GM21619 (cell line): ENCODE results near the gene C6.
"Not testable (repeated sequence)": the region's sequence is repeated elsewhere in the genome, so short reads cannot be mapped to it uniquely, and the experiment has no call there.

ENCODE experiments used
- ATAC-seq: cut with Tn5 transposase; IDR thresholded peaks from one replicate; pipeline ENCODE4 v1.9.1; 2021; ENCODE audit not compliant: unreplicated experiment

Gene C6

DNA sequence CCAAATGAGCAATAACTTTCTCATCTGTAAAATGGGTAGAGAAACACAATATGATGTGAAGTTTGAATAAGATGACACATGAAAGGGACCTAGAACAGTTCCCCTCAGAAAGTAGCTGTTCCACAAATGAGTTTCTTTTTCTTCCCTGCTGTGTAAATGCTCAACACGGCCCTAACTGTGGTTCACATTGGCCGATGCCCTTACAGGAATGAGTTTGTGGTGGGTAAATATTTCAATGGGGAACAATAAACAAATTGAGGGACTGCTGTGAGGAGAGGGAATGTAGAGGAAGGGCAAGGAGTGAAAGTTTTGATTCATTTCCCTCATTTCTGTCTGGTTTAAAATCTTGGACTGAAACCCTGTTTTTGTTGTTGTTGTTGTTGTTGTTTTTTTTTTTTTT lies 12.8 kb downstream of the C6 start:
- ATAC-seq, result no peak

DNA sequence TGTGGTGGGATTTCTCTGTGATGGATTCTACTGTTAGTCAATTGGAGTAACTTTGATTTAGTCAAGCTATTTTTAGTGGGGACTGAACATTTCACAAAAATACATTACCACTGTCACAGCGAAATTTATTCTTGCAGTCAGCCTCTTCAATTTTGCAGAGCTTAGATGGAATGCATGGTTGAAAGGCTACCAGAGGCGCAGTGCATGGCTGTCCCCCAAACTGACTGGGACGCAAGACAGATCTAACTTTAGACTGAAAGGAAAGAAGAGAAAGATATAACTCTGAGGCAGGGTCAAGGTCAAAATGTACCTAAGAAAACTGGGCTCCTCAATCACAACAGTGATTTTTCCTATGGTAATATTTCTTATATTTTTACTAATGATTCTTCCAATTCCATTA lies 13.7 kb downstream of the C6 start:
- no peak for ATAC-seq

DNA sequence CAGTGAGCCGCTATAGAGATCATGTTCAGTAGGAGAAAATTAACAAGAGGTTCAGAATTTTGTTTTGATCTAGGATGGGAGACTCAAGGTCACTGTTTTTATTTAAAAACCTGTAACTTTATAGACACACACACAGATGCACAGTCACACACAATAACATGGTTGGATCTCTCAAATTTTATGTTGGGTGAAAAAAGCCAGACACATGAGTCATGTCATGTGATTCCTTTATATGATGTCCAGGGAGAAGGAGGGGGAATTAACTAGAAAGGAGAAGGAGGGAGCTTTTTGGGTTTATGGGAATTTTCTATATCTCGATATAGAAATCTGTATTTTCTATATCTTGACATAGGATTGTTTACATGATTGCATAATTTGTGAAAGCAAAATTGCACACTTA lies 17.1 kb downstream of the C6 start:
- no peak for ATAC-seq

DNA sequence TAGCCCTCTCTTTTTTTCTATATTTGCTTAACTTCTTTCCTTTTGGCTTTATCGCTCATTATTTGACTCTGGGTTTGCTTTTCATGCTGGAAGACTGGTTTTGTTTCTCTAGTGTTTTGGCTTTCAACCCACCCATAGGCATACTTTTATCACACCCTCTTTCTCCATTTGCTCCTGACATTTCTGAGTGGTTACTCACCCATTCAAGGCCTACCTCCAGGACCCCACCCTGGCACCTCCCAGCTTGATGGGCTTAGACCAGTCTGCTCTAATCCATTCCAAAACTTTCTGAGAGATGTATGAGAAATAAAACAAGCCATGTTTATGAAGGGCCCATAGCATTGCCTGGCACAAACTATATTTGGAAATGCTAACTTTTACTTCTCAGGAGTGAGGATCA lies 18.1 kb downstream of the C6 start:
- no peak for ATAC-seq

DNA sequence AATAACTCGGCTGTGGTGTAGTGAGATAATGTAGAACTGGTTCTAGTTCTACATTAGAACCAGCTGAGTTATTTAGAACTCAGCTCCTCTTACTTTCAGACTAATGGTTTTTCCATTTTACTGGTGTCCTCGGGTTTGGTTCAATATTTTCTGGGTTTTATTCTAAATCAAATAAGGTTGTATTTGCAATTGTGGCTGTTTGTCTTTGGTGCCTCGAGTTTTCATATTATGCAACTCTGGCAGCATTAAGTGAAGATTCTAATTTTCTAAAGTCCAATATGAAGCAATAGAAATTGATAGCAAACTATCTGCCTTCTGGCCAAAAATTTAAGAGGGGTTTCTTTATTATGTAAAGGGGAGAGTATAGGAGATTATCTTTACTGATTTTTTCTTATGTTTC lies 19.0 kb downstream of the C6 start:
- no peak for ATAC-seq

DNA sequence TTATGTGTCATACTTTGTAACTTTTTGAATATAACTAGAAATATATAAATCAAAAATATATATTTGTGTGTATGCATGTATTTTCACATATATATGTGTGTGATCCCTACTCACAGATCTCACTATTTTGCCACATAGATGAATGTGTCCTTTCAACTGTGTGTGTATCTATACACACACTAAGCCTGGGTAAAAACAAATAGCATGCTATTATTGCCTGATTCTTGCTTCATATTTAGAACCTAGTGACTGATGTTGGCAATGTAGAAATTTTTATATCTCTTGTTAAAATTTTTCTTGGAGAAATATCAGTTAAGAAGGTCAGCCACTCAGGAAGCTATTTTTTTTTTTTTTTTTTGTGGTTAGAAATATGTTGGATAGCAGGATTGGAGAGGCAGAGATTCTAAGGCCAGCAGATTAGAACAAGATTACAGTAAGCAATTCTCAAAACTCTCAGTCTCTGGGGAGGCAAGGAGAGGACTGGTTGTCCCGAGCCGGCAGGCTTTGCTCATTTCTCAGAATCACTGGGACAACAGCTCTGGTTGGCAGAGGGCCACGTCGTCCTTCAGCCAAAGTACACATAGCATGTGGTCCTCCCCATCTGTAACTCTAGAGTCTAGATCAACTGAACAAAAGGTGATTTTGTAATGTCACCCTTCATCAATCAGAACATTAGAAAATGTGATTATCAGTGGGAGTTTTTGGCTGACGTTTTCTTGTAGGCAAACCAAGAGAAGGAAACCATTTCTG lies 19.7 kb downstream of the C6 start:
- ATAC-seq, result no peak

DNA sequence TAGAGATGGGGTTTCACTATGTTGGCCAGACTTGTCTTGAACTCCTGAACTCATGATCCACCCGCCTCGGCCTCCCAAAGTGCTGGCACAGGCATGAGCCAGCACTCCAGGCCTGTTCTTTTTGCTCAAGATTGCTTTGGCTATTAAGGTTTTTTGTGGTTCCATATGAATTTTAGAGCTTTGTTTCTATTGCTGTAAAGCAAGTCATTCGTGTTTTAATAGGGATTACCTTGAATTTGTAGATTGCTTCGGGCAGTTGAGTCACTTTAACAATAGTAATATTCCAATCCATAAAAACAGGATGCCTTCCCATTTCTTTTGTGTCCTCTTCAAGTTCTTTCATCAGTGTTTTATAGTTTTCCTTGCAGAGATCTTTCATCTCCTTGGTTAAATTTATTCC lies 22.1 kb downstream of the C6 start:
- no peak for ATAC-seq

DNA sequence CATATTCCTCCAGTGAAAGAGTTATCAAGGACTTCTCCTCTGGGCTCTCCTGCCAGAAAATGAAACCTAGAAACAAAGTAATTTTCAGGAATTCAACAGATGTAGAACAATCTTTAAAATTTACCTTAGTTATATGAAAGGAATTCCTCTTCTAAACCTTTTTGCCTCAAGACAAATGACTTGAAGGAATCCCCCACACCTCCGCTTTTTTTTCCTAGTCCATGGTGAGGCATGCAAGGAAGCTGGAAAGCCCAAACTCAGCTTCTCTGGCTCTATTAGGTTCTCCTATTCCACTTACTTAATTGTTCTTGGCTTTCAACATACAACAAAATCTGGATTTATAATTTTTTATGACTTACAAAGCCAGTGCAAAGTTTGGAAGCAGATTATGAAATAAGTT lies 27.2 kb downstream of the C6 start:
- no peak for ATAC-seq

DNA sequence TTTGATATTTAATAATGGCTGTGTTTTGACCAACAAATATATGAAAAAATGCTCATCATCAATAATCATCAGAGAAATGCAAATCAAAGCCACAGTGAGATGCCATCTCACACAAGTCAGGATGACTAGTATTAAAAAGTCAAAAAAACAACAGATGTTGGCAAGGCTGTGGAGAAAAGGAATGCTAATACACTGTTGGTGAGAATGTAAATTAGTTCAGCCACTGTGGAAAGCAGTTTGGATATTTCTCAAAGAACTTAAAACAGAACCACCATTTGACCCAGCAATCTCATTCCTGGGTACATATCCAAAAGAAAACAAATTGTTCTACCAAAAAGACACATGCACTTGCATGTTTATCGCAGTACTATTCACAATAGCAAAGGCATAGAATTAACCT lies 30.0 kb downstream of the C6 start:
- ATAC-seq, result not testable (repeated sequence)

DNA sequence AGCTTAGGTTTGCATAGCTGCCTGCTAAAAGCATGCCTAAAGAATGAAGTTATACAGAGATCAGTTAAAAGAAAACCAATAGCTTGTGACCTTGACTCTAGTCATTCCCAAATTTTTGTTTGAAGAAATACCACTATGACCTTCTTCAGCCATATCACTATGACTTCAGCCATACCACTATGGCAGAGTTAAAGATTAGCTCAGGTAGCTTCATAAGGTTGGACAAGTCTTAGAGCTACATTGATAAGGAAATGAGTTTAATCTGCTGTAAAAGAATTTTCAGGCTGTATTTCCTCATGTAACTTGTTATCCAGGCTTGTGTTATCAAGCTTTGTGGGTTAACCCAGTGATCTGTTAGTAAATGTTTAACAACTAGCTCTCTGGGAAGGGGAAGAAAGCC lies 30.7 kb downstream of the C6 start:
- no peak for ATAC-seq

DNA sequence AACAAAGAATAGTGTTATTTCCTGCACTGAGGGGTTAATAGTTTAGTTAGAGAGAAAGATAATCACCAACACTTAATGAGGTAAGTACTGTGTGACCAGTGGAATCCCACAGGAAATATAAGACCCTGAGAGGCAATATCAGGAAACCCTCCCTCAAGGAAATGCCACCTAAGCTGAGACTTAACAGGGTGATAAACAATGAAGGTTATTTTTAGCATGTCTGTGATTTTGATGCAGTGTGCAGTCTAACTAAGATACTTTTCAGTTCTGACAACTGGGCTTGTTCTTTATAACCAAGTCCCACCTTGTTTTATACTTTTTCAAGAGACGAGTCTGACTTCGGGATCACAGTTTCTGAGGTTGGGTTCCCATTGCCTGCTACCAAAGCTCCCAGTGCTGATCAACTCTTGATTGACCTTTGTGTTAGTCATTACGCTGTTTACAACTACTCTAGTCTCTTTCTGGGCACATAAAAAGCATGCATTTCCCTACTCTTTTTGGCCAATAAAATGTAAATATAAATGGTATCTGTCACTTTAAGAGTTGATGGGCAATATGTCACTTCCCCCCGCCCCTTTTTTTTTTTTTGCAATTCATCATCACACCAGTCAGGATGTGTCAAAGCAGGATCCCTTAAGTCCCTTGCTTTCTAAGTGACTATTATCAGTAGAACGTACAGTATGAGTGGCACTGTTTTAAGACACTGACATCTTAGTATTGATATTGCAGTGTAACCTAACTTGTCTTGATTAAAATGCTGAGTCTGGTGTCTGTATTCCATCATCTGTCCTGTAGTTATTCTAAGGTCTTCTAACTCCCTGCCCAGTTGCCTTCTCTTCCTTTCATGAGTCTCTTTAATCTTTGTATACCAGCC lies 31.4 kb downstream of the C6 start:
- ATAC-seq, result no peak

DNA sequence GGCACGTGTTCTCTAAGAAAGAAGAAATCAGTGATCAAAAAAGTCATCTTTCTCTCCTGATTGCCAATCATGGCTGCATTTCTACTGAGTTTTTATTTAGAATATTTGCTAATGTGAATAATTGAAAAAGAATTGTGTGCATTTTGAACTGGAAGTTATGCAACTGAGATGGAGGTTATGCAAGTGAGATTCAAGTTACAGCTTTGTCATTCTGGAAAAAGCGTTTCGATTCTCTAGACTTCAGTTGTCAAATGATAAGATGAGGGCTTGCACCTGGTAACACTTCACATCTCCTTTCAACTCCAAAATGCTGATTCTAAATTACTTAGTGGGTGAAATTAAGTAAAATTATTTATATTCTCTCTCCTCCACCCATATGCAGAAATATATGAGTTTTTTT lies 36.4 kb downstream of the C6 start:
- no peak for ATAC-seq

DNA sequence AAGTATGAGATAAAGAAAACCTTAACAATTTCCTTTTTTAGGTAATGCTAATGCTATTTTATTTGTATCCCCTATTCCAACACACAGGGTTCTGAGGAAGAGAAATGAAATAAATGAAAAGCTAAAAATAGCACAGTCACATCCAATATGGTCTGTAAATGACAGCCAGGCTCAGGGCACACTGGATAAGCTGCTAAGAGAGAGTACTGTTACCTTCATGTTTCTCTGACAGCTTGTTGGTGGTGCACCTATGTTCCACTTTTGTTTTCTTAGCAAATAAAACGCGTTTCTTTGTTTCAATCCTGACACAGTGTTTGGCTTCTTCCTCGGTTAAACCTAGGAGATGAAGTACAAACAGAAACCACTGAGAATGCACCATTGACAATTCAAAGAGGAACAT lies 41.3 kb downstream of the C6 start:
- ATAC-seq, result no peak

DNA sequence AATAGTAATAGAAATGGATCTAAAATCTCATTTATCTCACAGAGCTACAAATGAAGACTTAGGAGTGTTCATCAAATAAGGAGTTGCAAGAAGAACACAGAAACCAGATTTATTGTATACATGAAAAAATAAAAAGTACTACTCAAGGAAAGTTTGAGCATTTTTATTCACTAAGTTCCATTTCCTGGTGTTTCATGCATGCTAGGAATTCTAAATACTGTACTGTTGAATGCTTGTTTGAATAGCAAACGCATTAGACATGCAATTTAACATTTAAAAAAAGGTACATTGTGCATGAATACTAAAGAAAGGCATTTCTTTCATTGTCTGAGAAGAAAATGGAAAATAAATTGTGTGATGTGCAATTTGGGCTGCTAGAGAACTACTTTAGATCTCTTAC lies 52.1 kb downstream of the C6 start:
- ATAC-seq, result no peak

DNA sequence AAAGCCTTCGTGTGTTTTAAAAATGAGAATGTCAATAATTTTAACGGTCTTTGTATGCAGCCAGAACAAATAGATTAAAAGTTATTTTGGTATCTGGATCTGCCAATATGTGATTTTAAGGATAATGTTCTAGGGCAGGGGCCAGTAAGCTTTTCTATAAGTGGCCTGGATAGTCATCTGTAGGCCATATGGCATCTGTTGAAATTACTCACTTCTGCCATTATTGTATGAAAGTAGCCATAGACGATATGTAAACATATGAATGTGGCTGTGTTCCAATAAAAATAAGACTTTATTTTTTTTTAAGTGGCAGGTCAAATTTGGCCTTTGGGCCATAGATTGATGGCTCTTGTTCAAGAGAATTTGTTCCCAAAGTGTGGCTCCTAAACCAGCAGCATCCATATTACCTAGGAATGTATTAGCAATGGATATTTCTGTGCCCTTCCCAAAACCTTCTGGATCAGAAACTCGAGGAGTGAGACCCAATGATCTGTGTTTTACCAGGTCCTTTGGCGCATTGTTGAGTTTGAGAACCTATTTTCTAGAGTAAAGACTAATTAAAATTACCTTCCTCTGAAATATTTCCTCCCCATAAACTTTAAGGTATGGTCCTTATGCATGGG lies 55.9 kb downstream of the C6 start:
- ATAC-seq, result no peak

DNA sequence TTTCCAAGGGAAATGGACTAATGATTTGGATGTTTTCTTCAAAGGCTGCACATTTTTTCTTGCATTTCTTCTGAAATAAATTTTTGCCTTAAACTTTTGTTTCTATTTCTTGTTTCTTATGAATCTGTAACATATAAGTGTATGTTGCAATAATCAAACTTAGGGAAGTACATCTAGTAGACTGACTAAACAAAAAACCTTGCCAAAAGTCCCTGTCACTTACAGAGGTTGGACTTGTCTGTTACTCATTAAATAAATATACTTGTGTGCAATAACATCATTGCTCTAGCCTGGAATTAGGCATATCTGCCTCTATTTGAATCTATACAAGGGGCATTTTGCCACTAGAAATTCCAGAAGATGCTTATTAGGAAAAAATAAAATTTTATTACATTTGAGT lies 56.6 kb downstream of the C6 start:
- no peak for ATAC-seq

DNA sequence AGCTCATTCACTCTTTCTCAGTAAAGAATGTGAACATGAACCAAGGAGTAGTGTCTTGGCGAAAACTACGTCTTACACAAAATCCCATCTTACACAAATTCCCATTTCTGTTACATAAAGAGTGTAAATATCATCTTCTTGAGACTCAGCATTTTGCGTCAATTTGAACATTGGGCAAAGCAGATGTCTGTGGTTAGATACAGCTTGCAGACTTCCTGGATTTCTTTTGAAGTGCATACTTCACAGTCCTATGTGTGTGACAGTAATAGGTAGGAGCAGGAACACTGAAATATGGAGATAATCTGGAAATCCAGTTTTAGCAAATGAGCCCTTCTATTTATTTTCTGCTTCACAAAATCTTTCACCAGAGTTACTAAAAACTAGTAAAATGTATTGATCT lies 58.8 kb downstream of the C6 start:
- ATAC-seq, result no peak

DNA sequence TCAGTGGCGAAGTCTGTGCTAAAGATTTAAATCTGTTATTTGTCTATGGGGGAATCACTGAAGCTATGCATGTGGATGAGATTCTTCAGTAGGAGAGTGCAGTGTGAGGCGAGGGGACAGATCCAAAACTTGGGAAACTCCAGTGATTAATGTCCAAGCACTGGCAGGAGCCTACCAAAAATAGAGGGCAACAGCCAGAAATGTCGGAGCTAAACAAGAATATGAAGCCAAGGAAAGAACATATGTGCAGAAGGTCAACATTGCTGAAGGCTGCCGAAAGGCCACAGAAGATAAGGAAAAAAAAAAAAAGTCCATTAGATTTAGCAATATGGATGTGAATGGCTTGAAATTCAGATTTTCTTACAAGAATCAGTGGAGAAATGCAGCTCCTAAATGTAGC lies 61.8 kb downstream of the C6 start:
- no peak for ATAC-seq

DNA sequence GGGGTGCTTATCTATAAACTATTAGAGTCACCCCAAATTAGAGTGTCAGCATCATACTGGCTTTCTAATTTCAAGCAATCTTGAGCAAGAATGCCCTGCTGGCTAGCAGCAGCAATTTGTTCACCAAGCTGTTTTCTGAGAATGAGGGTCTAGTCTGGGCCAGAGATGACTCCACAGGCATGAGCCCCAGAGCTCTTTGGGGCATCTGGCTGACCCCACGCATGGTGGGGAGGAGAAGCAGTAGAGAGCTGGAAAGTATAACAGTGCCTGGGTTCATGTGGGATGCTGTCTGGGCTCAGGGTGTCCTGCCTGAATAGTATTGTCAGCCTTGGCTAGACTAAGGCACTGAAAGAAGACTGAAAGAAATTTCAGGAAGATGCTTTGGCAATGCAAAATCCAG lies 64.9 kb downstream of the C6 start:
- ATAC-seq, result no peak

DNA sequence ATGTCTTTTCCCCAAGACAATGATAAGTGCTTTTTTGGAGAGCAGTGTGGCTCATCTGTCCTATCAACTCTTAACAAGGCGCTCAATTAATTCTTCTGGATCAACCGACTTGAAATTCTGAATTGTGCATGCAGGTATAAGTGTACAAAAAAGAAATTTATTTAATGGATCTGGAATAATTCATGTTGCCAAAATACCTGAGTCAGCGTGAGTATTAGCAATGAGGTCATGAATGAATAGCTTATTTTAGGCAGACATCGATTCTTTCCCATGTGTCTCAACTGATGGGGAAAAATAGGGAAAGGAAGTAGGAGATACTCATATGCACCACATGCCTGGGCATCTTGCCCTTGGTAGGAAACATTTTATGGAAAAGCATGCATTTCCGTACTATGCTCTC lies 68.0 kb downstream of the C6 start:
- ATAC-seq, result no peak

DNA sequence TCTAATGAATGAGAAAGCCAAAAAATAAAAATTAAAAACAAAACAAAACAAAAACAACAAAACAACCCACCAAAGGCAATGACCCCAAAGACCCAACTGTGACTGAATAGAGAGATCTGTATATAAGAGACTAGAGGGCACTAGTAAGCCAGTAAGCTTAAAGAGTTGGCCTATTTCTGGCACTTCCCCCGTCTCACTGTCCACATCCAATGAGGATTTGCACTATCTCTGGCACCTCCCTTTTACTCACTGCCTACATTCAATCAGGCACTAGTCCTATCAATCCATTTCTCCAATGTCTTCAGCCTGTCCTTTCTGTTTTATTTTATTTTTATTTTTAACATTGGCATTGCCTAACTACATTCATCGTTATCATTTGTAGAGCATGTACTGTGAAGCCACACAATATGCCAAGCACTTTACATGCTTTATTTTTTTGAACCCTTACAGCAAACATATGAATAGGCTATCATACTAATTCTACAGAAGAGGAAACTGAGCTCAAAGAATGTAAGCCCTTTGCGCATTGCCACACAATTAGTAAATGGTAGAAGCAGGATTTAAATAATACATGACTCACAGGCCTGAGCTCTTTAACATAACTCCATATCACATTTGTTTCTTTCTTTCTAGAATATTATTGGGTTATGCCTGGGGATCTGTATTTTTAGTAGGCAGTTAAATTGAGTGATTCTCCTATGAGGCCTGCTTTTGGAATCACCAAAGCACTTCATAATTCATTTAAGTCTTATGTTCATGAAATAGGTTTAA lies 70.0 kb downstream of the C6 start:
- no peak for ATAC-seq
